Measurements from ENCODE around the gene MAP3K3. TPM values are rescaled to one million over a fixed set of nuclear protein-coding genes. Genes with fewer than 3 reads are reported as not detected.

The MAP3K3 gene
- total RNA-seq, 1 donor from 2014 or later: 26.2 TPM

GRCh38 chr17:63700528-63701455, 78.6 kb downstream of the MAP3K3 start:
- Mint-ChIP-seq H3K27me3 (no peaks in the 10 kb centered on the region), H3K4me3 (peak overlapping the region; percentile 75), H3K9me3 (no peaks in the 10 kb centered on the region)

GRCh38 chr17:63701456-63701820, 79.2 kb downstream of the MAP3K3 start:
- no peak overlapping the region for H3K27ac Mint-ChIP-seq
- no peak for TF ChIP-seq CTCF (conservative IDR thresholded peaks at IDR 0.05)
- H3K9me3 Mint-ChIP-seq: no peaks in the 10 kb centered on the region
- H3K4me1 Mint-ChIP-seq (ENCODE audit: unreplicated experiment): peaks cover 21% of the 10 kb centered on the region
- DNase-seq (ENCODE audit: extremely low spot score, unreplicated experiment): no peak
- H3K4me3 Mint-ChIP-seq: peak overlapping the region; percentile 75
- H3K27me3 Mint-ChIP-seq: no peaks in the 10 kb centered on the region
- H3K36me3 Mint-ChIP-seq: peaks cover 10% of the 10 kb centered on the region

More at GRCh38 chr17:63700528-63701455, 78.6 kb downstream of the MAP3K3 start:
- peak; percentile 48 for TF ChIP-seq CTCF (conservative IDR thresholded peaks at IDR 0.05)
- H3K36me3 Mint-ChIP-seq: peaks cover 10% of the 10 kb centered on the region
- no peak overlapping the region for H3K27ac Mint-ChIP-seq
- DNase-seq (ENCODE audit: extremely low spot score, unreplicated experiment): no peak
- H3K4me1 Mint-ChIP-seq (ENCODE audit: unreplicated experiment): peaks cover 21% of the 10 kb centered on the region

- Mint-ChIP-seq H3K27ac (no peak overlapping the region), H3K4me1 (ENCODE audit: unreplicated experiment) (peaks cover 21% of the 10 kb centered on the region), H3K36me3 (peaks cover 10% of the 10 kb centered on the region), H3K9me3 (no peaks in the 10 kb centered on the region), H3K27me3 (no peaks in the 10 kb centered on the region), H3K4me3 (peak overlapping the region; percentile 75)
- DNase-seq (ENCODE audit: extremely low spot score, unreplicated experiment): no peak
- TF ChIP-seq CTCF (conservative IDR thresholded peaks at IDR 0.05): no peak
These were observed 79.9 kb downstream of the MAP3K3 start for GRCh38 chr17:63701868-63702720.

GRCh38 chr17:63702721-63703015, 80.5 kb downstream of the MAP3K3 start:
- H3K36me3 Mint-ChIP-seq: peaks cover 10% of the 10 kb centered on the region
- no peaks in the 10 kb centered on the region for H3K9me3 Mint-ChIP-seq
- peaks cover 21% of the 10 kb centered on the region for H3K4me1 Mint-ChIP-seq (ENCODE audit: unreplicated experiment)
- no peak for DNase-seq (ENCODE audit: extremely low spot score, unreplicated experiment)
- H3K27ac Mint-ChIP-seq: no peak overlapping the region
- H3K4me3 Mint-ChIP-seq: peak overlapping the region; percentile 65
- H3K27me3 Mint-ChIP-seq: no peaks in the 10 kb centered on the region
- TF ChIP-seq CTCF (conservative IDR thresholded peaks at IDR 0.05): no peak

- peaks cover 21% of the 10 kb centered on the region for H3K4me1 Mint-ChIP-seq (ENCODE audit: unreplicated experiment)
- peaks cover 10% of the 10 kb centered on the region for H3K36me3 Mint-ChIP-seq
- DNase-seq (ENCODE audit: extremely low spot score, unreplicated experiment): no peak
- TF ChIP-seq CTCF (conservative IDR thresholded peaks at IDR 0.05): no peak
- no peaks in the 10 kb centered on the region for H3K27me3 Mint-ChIP-seq
- H3K4me3 Mint-ChIP-seq: peak overlapping the region; percentile 60
- H3K9me3 Mint-ChIP-seq: no peaks in the 10 kb centered on the region
- no peak overlapping the region for H3K27ac Mint-ChIP-seq
These were observed 80.8 kb downstream of the MAP3K3 start for GRCh38 chr17:63703029-63703428.

Data from type B pancreatic cell (in vitro differentiated cells).